ENCODE results near the gene ERVFRD-1. TPM values are rescaled to one million over a fixed set of nuclear protein-coding genes. Genes with fewer than 3 reads are reported as not detected.

Gene ERVFRD-1
- total RNA-seq, 2 donors from 2014 or later, result not detected

DNA sequence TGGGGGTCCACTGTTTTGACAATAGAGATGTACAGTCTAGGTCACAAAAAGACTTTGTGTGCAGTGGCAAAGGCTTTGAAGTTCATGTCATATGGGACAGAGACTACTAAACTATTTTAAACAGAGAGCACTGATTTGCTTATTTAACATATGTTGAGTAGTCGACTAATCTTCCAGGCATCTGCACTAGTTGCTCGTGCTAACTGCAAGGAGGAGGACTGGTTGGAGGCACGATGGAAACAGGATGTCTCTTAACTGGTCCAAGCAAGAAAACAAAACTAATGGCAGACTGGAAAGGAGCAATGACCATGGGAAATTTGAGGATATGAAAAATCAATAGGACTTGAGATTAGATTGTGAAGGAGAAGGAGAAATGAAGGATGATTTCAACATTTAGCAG is 28.5 kb upstream of the ERVFRD-1 start:
- peaks cover 4% of the 10 kb centered on the region for H3K36me3 Mint-ChIP-seq (ENCODE audit: low read depth)
- Histone ChIP-seq H3K27me3 (ENCODE audit: control insufficient read depth, insufficient read depth, low read length, poor library complexity, severe bottlenecking) (no peaks in the 10 kb centered on the region), H3K4me1 (ENCODE audit: control insufficient read depth, insufficient read depth, low read length) (no peaks in the 10 kb centered on the region), H3K4me3 (ENCODE audit: low read length) (no peak overlapping the region), H3K36me3 (ENCODE audit: control insufficient read depth, insufficient read depth, low read length) (peaks cover 12% of the 10 kb centered on the region), H3K27ac (ENCODE audit: low read depth, low read length) (no peak overlapping the region), H3K9ac (ENCODE audit: extremely low read depth, low read length, poor library complexity, severe bottlenecking) (no peak overlapping the region), H3K9me3 (ENCODE audit: control insufficient read depth, low read length) (no peaks in the 10 kb centered on the region)
- no peak for DNase-seq
- no peak for TF ChIP-seq CTCF (conservative IDR thresholded peaks at IDR 0.05)
- no peaks in the 10 kb centered on the region for H3K27me3 Mint-ChIP-seq (ENCODE audit: insufficient read depth)
- H3K4me1 Mint-ChIP-seq, result peaks cover 21% of the 10 kb centered on the region
- WGBS, 2 experiments (ENCODE audit: insufficient coverage in 1 of 2, insufficient read length in 1 of 2), result 82 to 90% methylated on average over 2 to 3 of the region's 3 CpGs
- no peak overlapping the region for H3K4me3 Mint-ChIP-seq
- no peak overlapping the region for H3K27ac Mint-ChIP-seq
- H3K9me3 Mint-ChIP-seq, result no peaks in the 10 kb centered on the region

- Mint-ChIP-seq H3K36me3 (ENCODE audit: low read depth) (peaks cover 12% of the 10 kb centered on the region), H3K4me3 (no peak overlapping the region), H3K27me3 (ENCODE audit: insufficient read depth) (no peaks in the 10 kb centered on the region), H3K27ac (no peak overlapping the region), H3K9me3 (no peaks in the 10 kb centered on the region), H3K4me1 (peaks cover 21% of the 10 kb centered on the region)
- H3K4me1 ChIP-seq (ENCODE audit: control insufficient read depth, insufficient read depth, low read length), result no peaks in the 10 kb centered on the region
- no peak for DNase-seq
- H3K9ac ChIP-seq (ENCODE audit: extremely low read depth, low read length, poor library complexity, severe bottlenecking), result no peak overlapping the region
- TF ChIP-seq CTCF (conservative IDR thresholded peaks at IDR 0.05), result no peak
- no peak overlapping the region for H3K27ac ChIP-seq (ENCODE audit: low read depth, low read length)
- WGBS, 2 experiments (ENCODE audit: insufficient coverage in 1 of 2, insufficient read length in 1 of 2), result 88 to 100% methylated on average over 2 to 3 of the region's 3 CpGs
- no peak overlapping the region for H3K4me3 ChIP-seq (ENCODE audit: low read length)
- H3K27me3 ChIP-seq (ENCODE audit: control insufficient read depth, insufficient read depth, low read length, poor library complexity, severe bottlenecking), result no peaks in the 10 kb centered on the region
- H3K36me3 ChIP-seq (ENCODE audit: control insufficient read depth, insufficient read depth, low read length), result peaks cover 20% of the 10 kb centered on the region
- no peaks in the 10 kb centered on the region for H3K9me3 ChIP-seq (ENCODE audit: control insufficient read depth, low read length)
Measured at GRCh38 chr6:11139051-11139960, 27.8 kb upstream of the ERVFRD-1 start.

- no peak overlapping the region for H3K4me3 ChIP-seq (ENCODE audit: low read length)
- no peaks in the 10 kb centered on the region for H3K27me3 ChIP-seq (ENCODE audit: control insufficient read depth, insufficient read depth, low read length, poor library complexity, severe bottlenecking)
- DNase-seq, result no peak
- H3K27me3 Mint-ChIP-seq (ENCODE audit: insufficient read depth), result no peaks in the 10 kb centered on the region
- no peaks in the 10 kb centered on the region for H3K4me1 ChIP-seq (ENCODE audit: control insufficient read depth, insufficient read depth, low read length)
- peaks cover 12% of the 10 kb centered on the region for H3K36me3 Mint-ChIP-seq (ENCODE audit: low read depth)
- no peaks in the 10 kb centered on the region for H3K9me3 Mint-ChIP-seq
- H3K27ac ChIP-seq (ENCODE audit: low read depth, low read length), result no peak overlapping the region
- peaks cover 21% of the 10 kb centered on the region for H3K36me3 ChIP-seq (ENCODE audit: control insufficient read depth, insufficient read depth, low read length)
- no peaks in the 10 kb centered on the region for H3K9me3 ChIP-seq (ENCODE audit: control insufficient read depth, low read length)
- no peak for TF ChIP-seq CTCF (conservative IDR thresholded peaks at IDR 0.05)
- H3K4me3 Mint-ChIP-seq, result no peak overlapping the region
- no peak overlapping the region for H3K9ac ChIP-seq (ENCODE audit: extremely low read depth, low read length, poor library complexity, severe bottlenecking)
- no peak overlapping the region for H3K27ac Mint-ChIP-seq
- H3K4me1 Mint-ChIP-seq, result peaks cover 21% of the 10 kb centered on the region
Measured at GRCh38 chr6:11136809-11137208, 25.3 kb upstream of the ERVFRD-1 start.
